K562 (cell line): Measurements from ENCODE around the gene UBXN6. TPM values are rescaled to one million over a fixed set of nuclear protein-coding genes. Genes with fewer than 3 reads are reported as not detected.
A peak's percentile ranks its signal among the peaks of the same experiment; 100 is the strongest.

Experiments used
- BCLAF1 ChIP-seq, 2 experiments: fragments of 450-650 bp in 1 of 2; IDR thresholded peaks; 2 replicates each; pipeline ENCODE4 v1.6.1; 2011 to 2017; ENCODE audit warnings: low read depth in 2 of 2, antibody characterized with exemption in 1 of 2, borderline replicate concordance in 1 of 2, low read length in 1 of 2, mild to moderate bottlenecking in 1 of 2, mixed read lengths in 1 of 2; ENCODE audit not compliant: control insufficient read depth in 1 of 2
- C11orf30 ChIP-seq: fragments of 450-650 bp; IDR thresholded peaks from 2 replicates; pipeline ENCODE4 v1.6.1; 2016; ENCODE audit warnings: low read depth, mild to moderate bottlenecking
- CHCHD3 ChIP-seq: fragments of 250-450 bp; sonication (Bioruptor Pico); IDR thresholded peaks from 2 replicates; pipeline ENCODE4 v2.1.2; 2022; ENCODE audit warnings: mild to moderate bottlenecking
- ELF4 ChIP-seq: fragments of 450-650 bp; formaldehyde crosslinking; IDR thresholded peaks from 2 replicates; pipeline ENCODE4 v1.4.0; 2022; ENCODE audit warnings: missing genetic modification characterization
- GABPB2 ChIP-seq: fragments of 250-450 bp; sonication (Bioruptor Pico); conservative IDR thresholded peaks from 2 replicates; pipeline ENCODE4 v1.5.1; 2021; ENCODE audit warnings: mild to moderate bottlenecking
- GTF2B ChIP-seq: IDR thresholded peaks from 2 replicates; pipeline ENCODE4 v1.6.1; 2011; ENCODE audit not compliant: insufficient read length; ENCODE audit errors: extremely low read depth
- HDAC2 ChIP-seq: fragments of 450-650 bp; IDR thresholded peaks from 2 replicates; pipeline ENCODE4 v1.6.1; 2016; ENCODE audit warnings: mild to moderate bottlenecking
- HDAC8 ChIP-seq: fragments of 450-650 bp; IDR thresholded peaks from 2 replicates; pipeline ENCODE4 v1.6.1; 2016; ENCODE audit warnings: mild to moderate bottlenecking, missing genetic modification characterization, moderate library complexity, missing compliant biosample characterization
- HNRNPH1 ChIP-seq: fragments of 200-400 bp; formaldehyde crosslinking; optimal IDR thresholded peaks from 2 replicates; pipeline ENCODE3; 2017; ENCODE audit warnings: low read depth, mild to moderate bottlenecking, low read length, moderate library complexity
- HSF4 ChIP-seq: fragments of 250-450 bp; sonication (Bioruptor Pico); IDR thresholded peaks from 2 replicates; pipeline ENCODE4 v2.1.2; 2022; ENCODE audit warnings: mild to moderate bottlenecking, moderate library complexity, borderline replicate concordance
- KHSRP ChIP-seq: fragments of 450-650 bp; IDR thresholded peaks from 2 replicates; pipeline ENCODE4 v1.6.1; 2017
- PURB ChIP-seq: sonication (generic); formaldehyde crosslinking; IDR thresholded peaks from 2 replicates; pipeline ENCODE4 v1.9.0; 2021; ENCODE audit warnings: low read depth, mild to moderate bottlenecking, missing genetic modification reagents
- RERE ChIP-seq: sonication (generic); formaldehyde crosslinking; IDR thresholded peaks from 2 replicates; pipeline ENCODE4 v1.8.0; 2023; ENCODE audit warnings: missing genetic modification reagents, mild to moderate bottlenecking, borderline replicate concordance
- SPI1 ChIP-seq: IDR thresholded peaks from 2 replicates; pipeline ENCODE4 v1.6.1; 2011; ENCODE audit warnings: low read depth, low read length, control low read depth, borderline replicate concordance
- THRAP3 ChIP-seq: fragments of 450-650 bp; IDR thresholded peaks from 2 replicates; pipeline ENCODE4 v1.6.1; 2016; ENCODE audit warnings: mild to moderate bottlenecking, inconsistent platforms, borderline replicate concordance
- ZBTB17 ChIP-seq: fragments of 450-650 bp; formaldehyde crosslinking; IDR thresholded peaks from 2 replicates; pipeline ENCODE4 v1.4.0; 2020; ENCODE audit warnings: mild to moderate bottlenecking
- ZNF444 ChIP-seq: fragments of 250-450 bp; sonication (Bioruptor Pico); IDR thresholded peaks from 2 replicates; pipeline ENCODE4 v1.4.0; 2020; ENCODE audit warnings: mild to moderate bottlenecking, moderate library complexity
- ZNF551 ChIP-seq: fragments of 250-450 bp; sonication (Bioruptor Pico); IDR thresholded peaks from 2 replicates; pipeline ENCODE4 v1.5.0; 2021; ENCODE audit warnings: mild to moderate bottlenecking, moderate library complexity
- polyA plus RNA-seq, 8 experiments: library from polyadenylated mRNA; depleted of rRNA in 4 of 8; stranded (reverse) in 5 of 8; unstranded in 3 of 8; fragments of >200 nt; fragmentation: Nextera tagmentation in 2 of 8; fragmentation: Illumina TruSeq in 1 of 8; extraction: Ambion mirVana in 2 of 8; extraction: Trizol in 1 of 8; gene quantifications; 2 replicates each; pipeline versions ENCODE4 v1.2.1 to v1.2.3, GENCODE V29; 2011 to 2014; ENCODE audit warnings: inconsistent platforms in 1 of 8, missing spikeins in 1 of 8
- total RNA-seq, 7 experiments: library from RNA; depleted of rRNA in 6 of 7; stranded (reverse); fragments of >200 nt in 6 of 7; fragmentation: Illumina TruSeq in 2 of 7; extraction: Trizol in 2 of 7; gene quantifications; 2 replicates each; pipeline versions ENCODE4 v1.2.1 to v1.2.3, GENCODE V29; 2011 to 2021; ENCODE audit warnings: low replicate concordance in 1 of 7

Gene UBXN6
- total and polyA plus RNA-seq, 9 of the 15 experiments (the other 6 are each of a cell fraction or from before 2014, with no cell fraction given) = 0.48 to 90.2 (median 29.5) TPM

- TF ChIP-seq KHSRP (no peak; the same call in 1 of the 2 replicates), THRAP3 (no peak), GTF2B (no peak), RERE (CRISPR knock-in tag) (no peak), SPI1 (no peak), GABPB2 (CRISPR knock-in tag) (no peak), PURB (CRISPR knock-in tag) (no peak), BCLAF1 (IDR thresholded peaks at IDR 0.05; ENCODE audit: borderline replicate concordance in 1 of 2, control insufficient read depth in 1 of 2, low read depth in 2 of 2, low read length in 1 of 2) (no peak), ZNF551 (no peak), HNRNPH1 (no peak), HDAC8 (peak; percentile 62; the same call in 1 of the 2 replicates), ZBTB17 (CRISPR knock-in tag) (no peak), ZNF444 (CRISPR knock-in tag) (no peak), ELF4 (CRISPR knock-in tag) (no peak), C11orf30 (no peak; the same call in 1 of the 2 replicates), CHCHD3 (no peak), HDAC2 (no peak), HSF4 (no peak)
Observed at GRCh38 chr19:4402171-4403004, 55.2 kb downstream of the UBXN6 start, which contains the start of gene CHAF1A (continued).
